NOMO-1 treated with DMSO at 0.1 percent for 48 hours (cell line): ENCODE measurements around the gene HSF5.
A peak's percentile ranks its signal among the peaks of the same experiment; 100 is the strongest.
"Not testable (repeated sequence)": the region's sequence is repeated elsewhere in the genome, so short reads cannot be mapped to it uniquely, and the experiment has no call there.

ENCODE experiments used
- DNase-seq: peaks from one replicate; lab custom pipeline; 2025; ENCODE audit not compliant: unreplicated experiment; lab: John Stamatoyannopoulos, UW

The HSF5 gene

GRCh38 chr17:58488428-58488890, 251 bp upstream of the HSF5 start:
- DNase-seq: no peak

DNA sequence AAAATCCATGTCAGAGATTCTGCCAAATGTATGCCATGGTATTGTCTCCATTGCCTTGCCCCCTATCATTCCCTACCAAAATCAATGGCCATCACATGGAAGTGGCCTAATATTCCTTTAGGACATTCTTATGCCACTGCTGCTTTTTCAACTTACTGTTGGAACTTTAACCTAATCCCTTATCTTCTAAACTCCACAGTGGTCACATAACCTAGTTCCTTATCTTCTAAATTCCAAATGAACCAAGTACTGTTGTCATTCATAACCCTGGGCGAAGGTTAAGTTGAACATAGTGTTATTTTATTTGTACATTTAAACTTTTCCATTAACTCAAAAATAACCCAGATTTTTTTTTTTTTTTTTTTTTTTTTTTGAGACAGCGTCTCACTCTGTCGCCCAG, 3.6 kb downstream of the HSF5 start:
- no peak for DNase-seq

- not testable (repeated sequence) for DNase-seq
Observed at GRCh38 chr17:58481798-58482197, 6.4 kb downstream of the HSF5 start.

- DNase-seq: peak; percentile 66
Observed at GRCh38 chr17:58480090-58480489, 8.1 kb downstream of the HSF5 start.

GRCh38 chr17:58476812-58477211, 11.4 kb downstream of the HSF5 start:
- DNase-seq: no peak

DNA sequence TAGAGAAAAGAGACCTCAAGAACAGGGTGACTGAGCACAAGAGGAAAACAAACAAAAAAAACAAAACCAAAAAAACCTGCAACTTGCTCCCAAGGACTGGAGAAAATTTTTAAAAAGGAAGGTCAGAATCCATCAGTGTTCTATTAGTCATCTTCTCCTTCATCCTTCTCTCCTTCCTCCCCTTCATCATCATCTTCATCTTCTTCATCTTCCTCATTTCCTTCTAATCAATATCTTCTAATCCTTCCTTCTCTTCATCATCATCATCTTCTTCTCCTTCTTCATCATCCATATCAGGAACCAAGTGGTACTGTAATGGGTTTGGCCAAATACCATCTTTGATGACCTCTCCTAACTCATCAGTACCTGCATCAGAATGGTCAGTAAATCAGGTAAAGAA, 12.2 kb downstream of the HSF5 start:
- no peak for DNase-seq

- DNase-seq: no peak
Observed at GRCh38 chr17:58470356-58470755, 17.9 kb downstream of the HSF5 start.

GRCh38 chr17:58468944-58469343, 19.3 kb downstream of the HSF5 start:
- DNase-seq: no peak

GRCh38 chr17:58455491-58455890, 32.7 kb downstream of the HSF5 start:
- no peak for DNase-seq

DNA sequence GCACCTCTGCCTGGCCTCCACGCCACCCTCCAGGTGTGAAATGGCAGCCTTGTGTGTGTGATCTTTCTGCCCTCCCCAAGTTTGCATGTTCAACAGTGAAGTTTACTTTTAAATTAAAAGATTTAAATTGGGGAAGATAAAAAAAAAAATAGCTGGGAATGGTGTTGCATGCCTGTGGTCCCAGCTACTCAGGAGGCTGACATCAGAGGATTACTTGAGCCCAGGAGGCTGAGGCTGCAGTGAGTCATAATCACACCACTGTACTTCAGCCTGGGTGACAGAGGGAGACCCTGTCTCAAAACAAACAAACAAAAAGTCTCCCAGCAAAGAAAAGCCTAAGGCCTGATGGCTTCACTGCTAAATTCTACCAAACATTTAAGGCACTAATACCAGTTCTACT, 35.5 kb downstream of the HSF5 start:
- DNase-seq: no peak

- DNase-seq: peak; percentile 82
Observed at GRCh38 chr17:58447039-58447975, 40.9 kb downstream of the HSF5 start.

DNA sequence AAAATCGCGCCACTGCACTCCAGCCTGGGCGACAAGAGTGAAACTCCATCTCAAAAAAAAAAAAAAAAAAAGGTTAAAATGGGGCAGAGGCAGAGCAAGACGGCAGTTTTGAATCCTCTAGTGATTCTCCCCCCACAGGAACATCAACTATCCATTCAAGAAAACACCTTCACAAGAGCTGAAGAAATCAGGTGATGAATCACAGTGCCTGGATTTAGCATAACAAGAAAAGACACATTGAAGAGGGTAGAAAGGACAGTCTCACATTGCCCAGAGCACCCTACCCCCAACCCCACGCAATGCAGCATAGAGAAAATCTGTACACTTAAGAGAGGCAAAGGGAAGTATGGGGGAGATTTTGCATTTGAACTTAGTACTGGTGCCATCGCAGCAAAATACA, 42.1 kb downstream of the HSF5 start:
- no peak for DNase-seq

GRCh38 chr17:58436805-58437239, 51.4 kb downstream of the HSF5 start:
- DNase-seq: no peak

DNA sequence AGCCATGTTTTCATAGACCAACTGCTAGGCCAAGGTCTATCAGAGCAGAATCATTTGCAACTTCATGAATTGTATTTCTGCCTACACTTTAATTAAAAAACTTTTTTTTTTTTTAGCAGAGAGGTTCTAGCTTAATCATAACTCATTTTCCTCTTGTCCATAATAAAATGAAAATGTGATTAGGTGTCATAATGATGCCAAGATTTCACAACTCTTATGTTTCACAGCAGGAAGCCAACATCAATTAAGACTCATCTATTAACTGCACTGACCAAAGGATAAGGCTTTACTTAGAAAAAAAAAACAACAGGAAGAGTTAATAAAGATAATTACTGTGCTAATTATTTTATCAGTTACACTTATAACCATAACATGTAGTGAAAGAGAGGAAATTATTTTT, 52.0 kb downstream of the HSF5 start:
- peak; percentile 12 for DNase-seq

GRCh38 chr17:58432806-58433573, 55.2 kb downstream of the HSF5 start:
- DNase-seq: no peak

- DNase-seq: no peak
Observed at GRCh38 chr17:58427807-58428206, 60.4 kb downstream of the HSF5 start.

GRCh38 chr17:58421711-58422110, 66.5 kb downstream of the HSF5 start:
- DNase-seq: no peak

- peak; percentile 30 for DNase-seq
Observed at GRCh38 chr17:58420827-58421226, 67.4 kb downstream of the HSF5 start.

DNA sequence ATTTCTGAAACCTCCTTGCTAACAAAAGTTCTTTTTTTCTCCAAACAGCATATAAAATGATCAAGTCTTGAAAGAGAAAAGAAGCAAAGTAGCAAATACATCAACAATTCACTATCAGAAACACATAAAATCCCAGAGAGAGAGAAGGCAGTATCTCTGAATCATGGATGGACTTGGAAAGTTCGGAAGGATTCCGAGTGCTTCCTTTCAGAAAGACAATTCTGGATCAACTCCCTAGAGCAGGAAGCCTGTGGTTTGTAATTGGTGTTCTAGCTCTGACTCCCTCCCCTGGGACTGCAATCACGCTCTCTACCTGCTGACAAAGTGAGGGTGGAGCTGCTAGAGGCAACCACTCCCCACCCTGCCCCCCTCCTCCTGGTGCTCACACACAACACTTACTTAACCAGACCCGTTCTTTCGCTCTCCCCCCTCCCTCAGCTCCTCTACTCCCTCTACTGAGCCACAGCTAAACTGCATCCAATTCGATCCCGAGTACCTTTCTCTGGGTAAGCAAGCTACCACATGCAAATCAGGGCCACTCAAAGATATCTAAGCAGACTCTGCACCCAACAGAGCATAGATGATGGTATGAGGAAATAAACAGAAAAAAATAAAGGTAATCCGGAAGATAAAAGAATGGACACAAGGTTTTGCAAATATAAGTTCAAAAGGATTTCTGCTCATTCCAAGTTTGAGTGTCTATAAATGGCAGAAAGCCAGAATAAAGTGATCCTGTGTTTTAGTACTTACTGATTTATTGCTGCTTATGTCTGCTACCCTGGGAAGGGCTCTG, 70.7 kb downstream of the HSF5 start, which contains the start of gene RNF43:
TSS of gene RNF43 (minus strand) at position 235 of the 793 bp plus-strand sequence. CDS start 1,957 bp downstream, outside the sequence.
- DNase-seq: peak; percentile 87

DNA sequence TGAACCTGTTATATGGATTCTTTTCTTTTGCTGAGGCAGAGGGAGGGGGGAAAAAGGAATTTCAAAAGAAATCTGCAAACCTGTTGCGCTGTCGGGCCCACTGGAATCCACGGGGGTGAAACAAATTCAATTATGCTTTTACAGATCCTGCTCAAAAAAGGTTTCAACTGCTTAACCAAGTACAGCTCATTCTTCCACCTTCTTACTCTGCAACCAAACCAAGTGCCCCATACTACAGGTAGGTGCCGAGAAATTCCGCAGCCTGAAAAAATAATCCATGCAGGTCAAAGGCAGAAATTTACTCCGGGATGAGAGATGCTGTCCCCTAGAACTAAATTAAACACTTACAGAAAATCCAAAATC, 71.3 kb downstream of the HSF5 start:
- no peak for DNase-seq

- DNase-seq: no peak
Observed at GRCh38 chr17:58416396-58416795, 71.8 kb downstream of the HSF5 start.
